G401 (cell line): ENCODE data around the gene ITPRID1. TPM values are rescaled to one million over a fixed set of nuclear protein-coding genes. Genes with fewer than 3 reads are reported as not detected.
"Not testable (repeated sequence)": the region's sequence is repeated elsewhere in the genome, so short reads cannot be mapped to it uniquely, and the experiment has no call there.

Experiments
- DNase-seq: peaks from one replicate; pipeline ENCODE4 v3.0.0-alpha.2; 2015; ENCODE audit warnings: low spot score
- in situ Hi-C: cut with HindIII; loops from 2 replicates; pipeline ENCODE4 v1.10.0; 2016; ENCODE audit warnings: low sequenced_read_pairs, mixed read lengths
- total RNA-seq: library from RNA; depleted of rRNA; stranded (reverse); fragments of >200 nt; shearing (Covaris generic); gene quantifications from 2 replicates; pipeline ENCODE4 v1.2.3, GENCODE V29; 2014

The ITPRID1 gene
- total RNA-seq, 1 experiment from 2014 or later: not detected

- DNase-seq: no peak
- in situ Hi-C loops: no loop called here
Measured at GRCh38 chr7:31508823-31509222, 5.1 kb upstream of the ITPRID1 start.

GRCh38 chr7:31512166-31512565 lies 1.7 kb upstream of the ITPRID1 start:
- in situ Hi-C loops: no loop called here
- DNase-seq: no peak

GRCh38 chr7:31516680-31517502 lies 3.0 kb downstream of the ITPRID1 start:
- in situ Hi-C loops: no loop called here
- DNase-seq: no peak

GRCh38 chr7:31517513-31517912 lies 3.6 kb downstream of the ITPRID1 start:
- DNase-seq: no peak
- in situ Hi-C loops: no loop called here

GRCh38 chr7:31518766-31519165 lies 4.9 kb downstream of the ITPRID1 start:
- in situ Hi-C loops: no loop called here
- DNase-seq: no peak

- in situ Hi-C loops: no loop called here
- no peak for DNase-seq
Measured at GRCh38 chr7:31521336-31522010, 7.6 kb downstream of the ITPRID1 start.

- in situ Hi-C loops: no loop called here
- DNase-seq: no peak
Measured at GRCh38 chr7:31526864-31527263, 13.0 kb downstream of the ITPRID1 start.

GRCh38 chr7:31529103-31529502 lies 15.2 kb downstream of the ITPRID1 start:
- in situ Hi-C loops: no loop called here

GRCh38 chr7:31540651-31541185 lies 26.8 kb downstream of the ITPRID1 start:
- DNase-seq: not testable (repeated sequence)

More at GRCh38 chr7:31529103-31529502, 15.2 kb downstream of the ITPRID1 start:
- no peak for DNase-seq

GRCh38 chr7:31545549-31545948 lies 31.7 kb downstream of the ITPRID1 start:
- in situ Hi-C loops: no loop called here
- no peak for DNase-seq

More at GRCh38 chr7:31540651-31541185, 26.8 kb downstream of the ITPRID1 start:
- in situ Hi-C loops: not testable (repeated sequence)

GRCh38 chr7:31549611-31550010 lies 35.7 kb downstream of the ITPRID1 start:
- in situ Hi-C loops: no loop called here
- DNase-seq: no peak

GRCh38 chr7:31550432-31550831 lies 36.5 kb downstream of the ITPRID1 start:
- in situ Hi-C loops: no loop called here
- DNase-seq: peak; percentile 25

- DNase-seq: no peak
- in situ Hi-C loops: no loop called here
Measured at GRCh38 chr7:31553661-31554081, 39.8 kb downstream of the ITPRID1 start.

GRCh38 chr7:31562002-31562401 lies 48.1 kb downstream of the ITPRID1 start:
- no peak for DNase-seq
- in situ Hi-C loops: no loop called here

GRCh38 chr7:31563522-31563921 lies 49.6 kb downstream of the ITPRID1 start:
- in situ Hi-C loops: no loop called here
- no peak for DNase-seq

- in situ Hi-C loops: no loop called here
- no peak for DNase-seq
Measured at GRCh38 chr7:31563951-31564350, 50.1 kb downstream of the ITPRID1 start.

- in situ Hi-C loops: no loop called here
Measured at GRCh38 chr7:31564661-31565060, 50.8 kb downstream of the ITPRID1 start.

GRCh38 chr7:31569528-31569927 lies 55.6 kb downstream of the ITPRID1 start:
- no peak for DNase-seq
- in situ Hi-C loops: no loop called here

More at GRCh38 chr7:31564661-31565060, 50.8 kb downstream of the ITPRID1 start:
- no peak for DNase-seq

GRCh38 chr7:31583526-31583925 lies 69.6 kb downstream of the ITPRID1 start:
- in situ Hi-C loops: no loop called here
- DNase-seq: no peak

- DNase-seq: no peak
- in situ Hi-C loops: no loop called here
Measured at GRCh38 chr7:31583942-31584341, 70.1 kb downstream of the ITPRID1 start.
